Neural cell (in vitro differentiated cells): ENCODE measurements around the gene PLIN3. TPM values are rescaled to one million over a fixed set of nuclear protein-coding genes. Genes with fewer than 3 reads are reported as not detected.
A peak's percentile ranks its signal among the peaks of the same experiment; 100 is the strongest.

ENCODE experiments used
- H2AFZ ChIP-seq: fragments of 200-600, 300-800 bp; sonication (generic), shearing (Covaris generic); 2 replicates; pipeline ENCODE4 v1.6.0; 2014; ENCODE audit warnings: low read depth, mild to moderate bottlenecking, antibody characterized with exemption, low read length, moderate library complexity
- H3F3A ChIP-seq: fragments of 200-600 bp; shearing (Covaris generic); 2 replicates; pipeline ENCODE4 v1.6.1; 2016; ENCODE audit warnings: mild to moderate bottlenecking, moderate library complexity, mixed read lengths, antibody characterized with exemption, low read length; ENCODE audit not compliant: insufficient read depth, poor library complexity, severe bottlenecking
- H3K27ac ChIP-seq: fragments of 200-600, 300-800 bp; sonication (generic), shearing (Covaris generic); 2 replicates; pipeline ENCODE4 v1.5.1; 2014; ENCODE audit warnings: mild to moderate bottlenecking, low read length, moderate library complexity
- H3K27me3 ChIP-seq: fragments of 300-800, 200-600 bp; sonication (generic), shearing (Covaris generic); 2 replicates; pipeline ENCODE4 v1.6.0; 2014; ENCODE audit warnings: mild to moderate bottlenecking, low read depth, low read length, moderate library complexity; ENCODE audit not compliant: insufficient read depth
- H3K36me3 ChIP-seq: fragments of 300-800, 200-600 bp; sonication (generic), shearing (Covaris generic); 2 replicates; pipeline ENCODE4 v1.5.1; 2014; ENCODE audit warnings: mild to moderate bottlenecking, antibody characterized with exemption, low read length, moderate library complexity; ENCODE audit not compliant: insufficient read depth
- H3K4me2 ChIP-seq: fragments of 300-800, 200-600 bp; sonication (generic), shearing (Covaris generic); 2 replicates; pipeline ENCODE4 v1.6.0; 2014; ENCODE audit warnings: mild to moderate bottlenecking, low read length
- H3K4me3 ChIP-seq: fragments of 300-800, 200-600 bp; sonication (generic), shearing (Covaris generic); 2 replicates; pipeline ENCODE4 v1.5.1; 2014; ENCODE audit warnings: mild to moderate bottlenecking, low read length, moderate library complexity
- H3K79me2 ChIP-seq: fragments of 200-600 bp; shearing (Covaris generic); replicated peaks from 2 replicates; pipeline ENCODE4 v1.6.0; 2014; ENCODE audit warnings: mild to moderate bottlenecking, low read length, moderate library complexity; ENCODE audit not compliant: insufficient read depth
- H3K9ac ChIP-seq: fragments of 300-800, 200-600 bp; sonication (generic), shearing (Covaris generic); 2 replicates; pipeline ENCODE4 v1.6.1; 2016; ENCODE audit warnings: mild to moderate bottlenecking, low read length, mixed read lengths
- H3K9me2 ChIP-seq: fragments of 200-600 bp; shearing (Covaris generic); 2 replicates; pipeline ENCODE4 v1.6.1; 2016; ENCODE audit warnings: mild to moderate bottlenecking, low read length, mixed read lengths; ENCODE audit not compliant: insufficient read depth
- H3K9me3 ChIP-seq: fragments of 200-600, 300-800 bp; sonication (generic), shearing (Covaris generic); 2 replicates; pipeline ENCODE4 v1.6.1; 2016; ENCODE audit warnings: mild to moderate bottlenecking, mixed run types, low read length, moderate library complexity, mixed read lengths
- H4K20me1 ChIP-seq: fragments of 200-600 bp; shearing (Covaris generic); 2 replicates; pipeline ENCODE4 v1.6.1; 2016; ENCODE audit warnings: mild to moderate bottlenecking, mixed run types; ENCODE audit not compliant: insufficient read depth
- EP300 ChIP-seq: fragments of 450-650 bp; conservative IDR thresholded peaks from 2 replicates; pipeline ENCODE4 v1.6.1; 2014; ENCODE audit warnings: antibody characterized with exemption, mild to moderate bottlenecking, moderate library complexity; ENCODE audit not compliant: poor library complexity, severe bottlenecking
- EZH2 ChIP-seq: fragments of 200-600, 300-800 bp; shearing (Covaris generic), sonication (generic); IDR thresholded peaks from 2 replicates; pipeline ENCODE4 v1.6.1; 2014; ENCODE audit warnings: antibody characterized with exemption, low read length, borderline replicate concordance, mild to moderate bottlenecking; ENCODE audit not compliant: insufficient read depth, poor library complexity, severe bottlenecking
- MXI1 ChIP-seq: fragments of 450-650 bp; conservative IDR thresholded peaks from 2 replicates; pipeline ENCODE4 v1.6.1; 2014; ENCODE audit warnings: antibody characterized with exemption, mild to moderate bottlenecking; ENCODE audit not compliant: poor library complexity, severe bottlenecking
- POLR2AphosphoS5 ChIP-seq: IDR thresholded peaks from 2 replicates; pipeline ENCODE4 v1.6.1; 2012
- RAD21 ChIP-seq: fragments of 450-650 bp; conservative IDR thresholded peaks from 2 replicates; pipeline ENCODE4 v1.6.1; 2014; ENCODE audit warnings: antibody characterized with exemption, mild to moderate bottlenecking, moderate library complexity
- SMC3 ChIP-seq: fragments of 450-650 bp; conservative IDR thresholded peaks from 2 replicates; pipeline ENCODE4 v1.6.1; 2014; ENCODE audit warnings: antibody characterized with exemption, mild to moderate bottlenecking, moderate library complexity; ENCODE audit not compliant: poor library complexity
- TAF1 ChIP-seq: IDR thresholded peaks from 2 replicates; pipeline ENCODE4 v1.6.1; 2012; ENCODE audit warnings: low read depth
- polyA plus RNA-seq: library from polyadenylated mRNA; depleted of rRNA; stranded (reverse); fragments of >200 nt; gene quantifications from 2 replicates; pipeline ENCODE4 v1.2.3, GENCODE V29; 2014
- TF ChIP-seq, protein P1 (sequence below): fragments of 450-650 bp; IDR thresholded peaks from 2 replicates; pipeline ENCODE4 v1.5.1; 2014; ENCODE audit warnings: antibody characterized with exemption, mild to moderate bottlenecking, moderate library complexity; ENCODE audit not compliant: poor library complexity, severe bottlenecking
- TF ChIP-seq, protein P2 (sequence below): IDR thresholded peaks from 2 replicates; pipeline ENCODE4 v1.6.1; 2012; ENCODE audit warnings: borderline replicate concordance

PLIN3 gene
- polyA plus RNA-seq, 1 donor from 2014 or later = 0.71 TPM

DNA sequence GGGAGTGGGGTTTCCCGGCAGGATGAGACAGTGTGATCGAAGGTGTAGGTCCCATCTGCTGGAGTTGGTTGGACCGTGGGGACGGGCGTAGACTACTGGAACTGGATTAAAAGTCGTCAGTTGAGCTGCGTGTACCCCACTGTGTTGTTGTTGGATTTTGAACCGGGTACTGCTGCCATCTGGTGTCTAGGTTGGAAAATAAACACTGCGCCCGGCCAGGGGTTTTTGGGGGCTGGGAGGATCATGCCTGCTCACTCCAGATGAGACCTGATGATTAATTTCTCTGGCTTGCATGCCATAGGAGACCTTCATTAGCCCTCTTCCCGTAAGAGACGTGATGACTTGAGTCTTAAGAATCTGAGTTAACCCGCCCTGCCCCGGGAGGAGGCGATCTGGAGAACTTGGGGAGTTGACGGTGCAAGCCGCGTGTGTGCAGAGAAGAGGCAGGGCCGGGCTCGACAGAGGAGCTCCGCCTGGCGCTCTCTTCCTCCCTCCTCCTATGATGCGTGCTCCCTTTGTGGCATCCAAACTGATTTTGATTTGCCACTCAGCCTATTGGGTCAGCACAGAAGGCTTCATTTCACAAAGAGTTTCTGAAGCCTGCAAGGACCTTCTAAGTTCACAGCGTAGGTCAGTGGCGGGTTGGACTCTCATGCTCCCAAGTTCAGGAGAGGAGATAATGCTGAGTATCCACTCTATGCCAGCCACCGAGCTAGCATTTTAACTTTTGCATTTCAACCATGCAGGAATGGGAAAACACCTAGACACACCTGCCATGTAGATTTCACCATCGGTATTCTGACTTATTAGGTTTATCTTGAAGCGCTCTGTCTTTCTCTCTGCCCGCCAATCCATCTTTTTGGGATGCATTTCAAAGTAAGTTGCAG is 44.6 kb upstream of the PLIN3 start:
- Histone ChIP-seq H3K79me2 (peaks cover 24% of the 10 kb centered on the region), H4K20me1 (no peaks in the 10 kb centered on the region), H3K9me3 (no peaks in the 10 kb centered on the region), H3K36me3 (no peaks in the 10 kb centered on the region), H2AFZ (no peak overlapping the region), H3F3A (no peaks in the 10 kb centered on the region), H3K27ac (no peak overlapping the region), H3K9ac (no peak overlapping the region), H3K9me2 (no peaks in the 10 kb centered on the region), H3K27me3 (peaks cover 2% of the 10 kb centered on the region), H3K4me3 (no peak overlapping the region), H3K4me2 (no peak overlapping the region)
- TF ChIP-seq SMC3 (peak; percentile 53), RAD21 (peak; percentile 35), POLR2AphosphoS5 (no peak)
- TF ChIP-seq, protein P1, sequence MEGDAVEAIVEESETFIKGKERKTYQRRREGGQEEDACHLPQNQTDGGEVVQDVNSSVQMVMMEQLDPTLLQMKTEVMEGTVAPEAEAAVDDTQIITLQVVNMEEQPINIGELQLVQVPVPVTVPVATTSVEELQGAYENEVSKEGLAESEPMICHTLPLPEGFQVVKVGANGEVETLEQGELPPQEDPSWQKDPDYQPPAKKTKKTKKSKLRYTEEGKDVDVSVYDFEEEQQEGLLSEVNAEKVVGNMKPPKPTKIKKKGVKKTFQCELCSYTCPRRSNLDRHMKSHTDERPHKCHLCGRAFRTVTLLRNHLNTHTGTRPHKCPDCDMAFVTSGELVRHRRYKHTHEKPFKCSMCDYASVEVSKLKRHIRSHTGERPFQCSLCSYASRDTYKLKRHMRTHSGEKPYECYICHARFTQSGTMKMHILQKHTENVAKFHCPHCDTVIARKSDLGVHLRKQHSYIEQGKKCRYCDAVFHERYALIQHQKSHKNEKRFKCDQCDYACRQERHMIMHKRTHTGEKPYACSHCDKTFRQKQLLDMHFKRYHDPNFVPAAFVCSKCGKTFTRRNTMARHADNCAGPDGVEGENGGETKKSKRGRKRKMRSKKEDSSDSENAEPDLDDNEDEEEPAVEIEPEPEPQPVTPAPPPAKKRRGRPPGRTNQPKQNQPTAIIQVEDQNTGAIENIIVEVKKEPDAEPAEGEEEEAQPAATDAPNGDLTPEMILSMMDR = peak; percentile 56

DNA sequence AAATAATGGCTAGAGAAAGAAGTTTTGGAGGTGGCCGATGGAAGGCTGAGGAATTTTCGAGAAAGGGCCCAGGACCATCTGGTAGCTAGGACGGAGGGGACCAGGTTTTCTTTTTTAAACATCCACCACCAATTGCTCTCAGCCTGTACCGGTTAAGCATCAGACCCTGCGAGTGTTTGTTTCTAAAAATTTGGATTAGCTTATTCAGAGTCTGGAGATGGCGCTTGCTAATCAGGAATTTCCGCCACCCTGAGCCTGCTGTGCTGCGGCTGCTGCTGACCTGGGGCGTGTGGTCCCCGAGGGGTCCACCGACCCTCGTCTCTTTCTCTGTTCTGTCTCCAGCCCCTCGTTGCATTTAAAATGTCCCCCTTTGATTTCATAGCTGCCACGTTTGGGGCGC is 43.8 kb upstream of the PLIN3 start:
- no peaks in the 10 kb centered on the region for H3K36me3 ChIP-seq
- H3K4me3 ChIP-seq = no peak overlapping the region
- H3K9me3 ChIP-seq = no peaks in the 10 kb centered on the region
- H3K27me3 ChIP-seq = peaks cover 2% of the 10 kb centered on the region
- no peaks in the 10 kb centered on the region for H3F3A ChIP-seq
- H3K4me2 ChIP-seq = no peak overlapping the region
- H4K20me1 ChIP-seq = no peaks in the 10 kb centered on the region
- H3K27ac ChIP-seq = no peak overlapping the region
- TF ChIP-seq EZH2 (no peak), SMC3 (no peak), RAD21 (no peak), POLR2AphosphoS5 (no peak), EP300 (no peak), TAF1 (no peak), MXI1 (no peak)
- TF ChIP-seq, protein P1 = no peak
- TF ChIP-seq, protein P2, sequence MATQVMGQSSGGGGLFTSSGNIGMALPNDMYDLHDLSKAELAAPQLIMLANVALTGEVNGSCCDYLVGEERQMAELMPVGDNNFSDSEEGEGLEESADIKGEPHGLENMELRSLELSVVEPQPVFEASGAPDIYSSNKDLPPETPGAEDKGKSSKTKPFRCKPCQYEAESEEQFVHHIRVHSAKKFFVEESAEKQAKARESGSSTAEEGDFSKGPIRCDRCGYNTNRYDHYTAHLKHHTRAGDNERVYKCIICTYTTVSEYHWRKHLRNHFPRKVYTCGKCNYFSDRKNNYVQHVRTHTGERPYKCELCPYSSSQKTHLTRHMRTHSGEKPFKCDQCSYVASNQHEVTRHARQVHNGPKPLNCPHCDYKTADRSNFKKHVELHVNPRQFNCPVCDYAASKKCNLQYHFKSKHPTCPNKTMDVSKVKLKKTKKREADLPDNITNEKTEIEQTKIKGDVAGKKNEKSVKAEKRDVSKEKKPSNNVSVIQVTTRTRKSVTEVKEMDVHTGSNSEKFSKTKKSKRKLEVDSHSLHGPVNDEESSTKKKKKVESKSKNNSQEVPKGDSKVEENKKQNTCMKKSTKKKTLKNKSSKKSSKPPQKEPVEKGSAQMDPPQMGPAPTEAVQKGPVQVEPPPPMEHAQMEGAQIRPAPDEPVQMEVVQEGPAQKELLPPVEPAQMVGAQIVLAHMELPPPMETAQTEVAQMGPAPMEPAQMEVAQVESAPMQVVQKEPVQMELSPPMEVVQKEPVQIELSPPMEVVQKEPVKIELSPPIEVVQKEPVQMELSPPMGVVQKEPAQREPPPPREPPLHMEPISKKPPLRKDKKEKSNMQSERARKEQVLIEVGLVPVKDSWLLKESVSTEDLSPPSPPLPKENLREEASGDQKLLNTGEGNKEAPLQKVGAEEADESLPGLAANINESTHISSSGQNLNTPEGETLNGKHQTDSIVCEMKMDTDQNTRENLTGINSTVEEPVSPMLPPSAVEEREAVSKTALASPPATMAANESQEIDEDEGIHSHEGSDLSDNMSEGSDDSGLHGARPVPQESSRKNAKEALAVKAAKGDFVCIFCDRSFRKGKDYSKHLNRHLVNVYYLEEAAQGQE = no peak
- no peak overlapping the region for H3K9ac ChIP-seq
- H2AFZ ChIP-seq = no peak overlapping the region
- peaks cover 24% of the 10 kb centered on the region for H3K79me2 ChIP-seq
- no peaks in the 10 kb centered on the region for H3K9me2 ChIP-seq
